Measurements from ENCODE around the gene APRT. TPM values are rescaled to one million over a fixed set of nuclear protein-coding genes. Genes with fewer than 3 reads are reported as not detected.

The APRT gene
- total RNA-seq, 1 experiment from 2014 or later, result 350 TPM

DNA sequence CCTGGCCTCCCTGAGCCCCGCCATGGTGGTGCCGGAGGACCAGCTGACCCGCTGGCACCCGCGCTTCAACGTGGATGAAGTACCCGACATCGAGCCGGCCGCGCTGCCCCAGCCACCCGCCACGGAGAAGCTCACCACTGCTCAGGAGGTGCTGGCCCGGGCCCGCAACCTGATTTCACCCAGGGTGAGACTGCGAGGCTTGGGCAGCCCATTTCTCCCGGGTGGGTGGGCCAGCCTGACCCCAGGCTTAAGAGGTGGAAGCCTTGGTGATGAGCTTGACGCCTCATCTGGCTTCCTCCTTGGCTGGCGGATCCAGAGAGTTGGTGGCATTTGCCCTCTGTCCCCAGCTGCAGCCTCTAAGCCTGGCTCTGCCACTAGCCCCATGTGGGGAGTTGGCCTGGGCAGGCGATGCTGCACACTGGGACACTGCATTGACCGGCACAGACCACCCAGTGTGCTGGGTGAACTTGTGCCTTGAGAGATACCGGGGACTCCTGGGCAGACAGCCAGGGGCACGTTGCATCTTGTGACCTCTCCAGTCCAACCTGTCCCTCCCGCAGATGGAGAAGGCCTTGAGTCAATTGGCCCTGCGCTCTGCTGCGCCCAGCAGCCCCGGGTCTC, 5.1 kb downstream of the APRT start:
- H3K4me1 ChIP-seq (ENCODE audit: insufficient read depth, low read length), result peaks cover 17% of the 10 kb centered on the region
- H4K20me1 ChIP-seq (ENCODE audit: low read length), result peaks cover 8% of the 10 kb centered on the region; the same call in 1 of the 2 replicates
- peaks cover 12% of the 10 kb centered on the region; the same call in 1 of the 2 replicates for H3K36me3 ChIP-seq (ENCODE audit: low read depth, low read length)
- no peaks in the 10 kb centered on the region for H3K9me3 ChIP-seq (ENCODE audit: low read length)
- H3K27me3 ChIP-seq (ENCODE audit: low read length), result no peaks in the 10 kb centered on the region
- H2AFZ ChIP-seq (ENCODE audit: low read length), result no peak overlapping the region
- intact Hi-C loops (cut with micrococcal nuclease), result no loop called here
- ATAC-seq (no peak), DNase-seq (no peak)
- TF ChIP-seq EZH2 (IDR thresholded peaks at IDR 0.05; ENCODE audit: low read length, unreplicated experiment) (no peak), EZH2phosphoT487 (IDR thresholded peaks at IDR 0.05; ENCODE audit: borderline replicate concordance, low read length) (no peak), CTCF (conservative IDR thresholded peaks at IDR 0.05; ENCODE audit: low read depth, low read length) (no peak)
- CTCF ChIA-PET, result no interaction called here
- no peak overlapping the region for H3K27ac ChIP-seq (ENCODE audit: low read length)
- no peaks in the 10 kb centered on the region for H3K9me2 ChIP-seq (replicated peaks; ENCODE audit: low read length)
- no peak overlapping the region for H3K4me3 ChIP-seq (ENCODE audit: low read length)
- H3K4me2 ChIP-seq (ENCODE audit: low read length), result no peak overlapping the region
- no peaks in the 10 kb centered on the region for H3F3A ChIP-seq (ENCODE audit: low read length, unreplicated experiment)
- POLR2A ChIA-PET (ENCODE audit: unreplicated experiment), result no interaction called here
- no TSS peak for BruUV-seq (replicated peaks)
- H3K79me2 ChIP-seq (ENCODE audit: low read length), result peaks cover 50% of the 10 kb centered on the region
- H3K9ac ChIP-seq (ENCODE audit: low read length), result no peak overlapping the region

DNA sequence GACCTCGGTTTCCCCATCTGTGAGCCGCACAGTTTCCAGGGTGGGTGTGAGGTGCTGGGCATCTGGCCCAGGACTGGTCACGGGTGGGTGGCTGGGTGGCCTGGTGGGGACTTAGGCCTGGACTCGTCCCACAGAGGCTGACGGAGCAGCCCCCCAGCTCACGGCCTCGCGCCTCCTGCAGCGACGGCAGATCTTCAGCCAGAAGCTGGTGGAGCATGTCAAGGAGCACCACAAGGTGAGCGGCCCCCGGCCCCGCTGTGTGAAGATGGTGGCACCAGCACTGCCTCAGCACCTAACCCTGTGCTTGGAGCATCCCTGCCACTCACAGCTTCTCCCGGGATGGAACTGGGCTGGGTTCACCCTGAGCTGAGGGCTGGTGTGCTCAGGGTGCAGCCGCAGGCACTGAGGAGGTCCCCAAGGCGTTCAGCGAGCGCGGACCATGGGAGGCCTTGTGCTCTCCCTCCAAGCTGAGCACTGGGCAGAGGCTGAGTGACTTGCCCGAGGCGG, 5.8 kb downstream of the APRT start:
- no peak overlapping the region for H3K4me2 ChIP-seq (ENCODE audit: low read length)
- POLR2A ChIA-PET (ENCODE audit: unreplicated experiment), result no interaction called here
- peaks cover 12% of the 10 kb centered on the region; the same call in 1 of the 2 replicates for H3K36me3 ChIP-seq (ENCODE audit: low read depth, low read length)

GRCh38 chr16:88805340-88805715, 6.4 kb downstream of the APRT start:
- H3K4me2 ChIP-seq (ENCODE audit: low read length), result peak overlapping the region; percentile 95
- no peaks in the 10 kb centered on the region for H3K9me3 ChIP-seq (ENCODE audit: low read length)
- no peaks in the 10 kb centered on the region for H3K9me2 ChIP-seq (replicated peaks; ENCODE audit: low read length)
- no peak overlapping the region for H2AFZ ChIP-seq (ENCODE audit: low read length)
- H3K27ac ChIP-seq (ENCODE audit: low read length), result no peak overlapping the region
- no peak for DNase-seq
- H4K20me1 ChIP-seq (ENCODE audit: low read length), result peaks cover 8% of the 10 kb centered on the region; the same call in 1 of the 2 replicates
- no peaks in the 10 kb centered on the region for H3F3A ChIP-seq (ENCODE audit: low read length, unreplicated experiment)
- no peak overlapping the region for H3K9ac ChIP-seq (ENCODE audit: low read length)
- intact Hi-C loops (cut with micrococcal nuclease), result no loop called here
- peaks cover 37% of the 10 kb centered on the region for H3K79me2 ChIP-seq (ENCODE audit: low read length)
- ATAC-seq, result no peak
- BruUV-seq (replicated peaks), result no TSS peak
- ChIA-PET POLR2A (ENCODE audit: unreplicated experiment) (no interaction called here), CTCF (no interaction called here)
- H3K27me3 ChIP-seq (ENCODE audit: low read length), result no peaks in the 10 kb centered on the region
- peaks cover 12% of the 10 kb centered on the region; the same call in 1 of the 2 replicates for H3K36me3 ChIP-seq (ENCODE audit: low read depth, low read length)
- H3K4me1 ChIP-seq (ENCODE audit: insufficient read depth, low read length), result peaks cover 12% of the 10 kb centered on the region
- H3K4me3 ChIP-seq (ENCODE audit: low read length), result peak overlapping the region; percentile 82
- TF ChIP-seq CTCF (conservative IDR thresholded peaks at IDR 0.05; ENCODE audit: low read depth, low read length) (no peak), EZH2phosphoT487 (IDR thresholded peaks at IDR 0.05; ENCODE audit: borderline replicate concordance, low read length) (no peak), EZH2 (IDR thresholded peaks at IDR 0.05; ENCODE audit: low read length, unreplicated experiment) (no peak)

More for the DNA sequence above, 5.8 kb downstream of the APRT start:
- Histone ChIP-seq H3K4me1 (ENCODE audit: insufficient read depth, low read length) (peaks cover 17% of the 10 kb centered on the region), H4K20me1 (ENCODE audit: low read length) (peaks cover 8% of the 10 kb centered on the region; the same call in 1 of the 2 replicates), H3K9ac (ENCODE audit: low read length) (no peak overlapping the region), H3K27ac (ENCODE audit: low read length) (no peak overlapping the region), H2AFZ (ENCODE audit: low read length) (no peak overlapping the region), H3K4me3 (ENCODE audit: low read length) (no peak overlapping the region), H3K79me2 (ENCODE audit: low read length) (peaks cover 43% of the 10 kb centered on the region), H3K27me3 (ENCODE audit: low read length) (no peaks in the 10 kb centered on the region), H3K9me2 (replicated peaks; ENCODE audit: low read length) (no peaks in the 10 kb centered on the region), H3K9me3 (ENCODE audit: low read length) (no peaks in the 10 kb centered on the region), H3F3A (ENCODE audit: low read length, unreplicated experiment) (no peaks in the 10 kb centered on the region)
- ATAC-seq, result no peak
- no peak for DNase-seq
- no TSS peak for BruUV-seq (replicated peaks)
- TF ChIP-seq EZH2phosphoT487 (IDR thresholded peaks at IDR 0.05; ENCODE audit: borderline replicate concordance, low read length) (no peak), EZH2 (IDR thresholded peaks at IDR 0.05; ENCODE audit: low read length, unreplicated experiment) (no peak)
- intact Hi-C loops (cut with micrococcal nuclease), result no loop called here
- CTCF ChIA-PET, result no interaction called here
